ENCODE results near the gene PAFAH2. TPM values are rescaled to one million over a fixed set of nuclear protein-coding genes. Genes with fewer than 3 reads are reported as not detected.

The PAFAH2 gene
- total RNA-seq, 1 experiment from 2014 or later, result 8.5 TPM

- no peak for ATAC-seq
- TF ChIP-seq, protein P1, sequence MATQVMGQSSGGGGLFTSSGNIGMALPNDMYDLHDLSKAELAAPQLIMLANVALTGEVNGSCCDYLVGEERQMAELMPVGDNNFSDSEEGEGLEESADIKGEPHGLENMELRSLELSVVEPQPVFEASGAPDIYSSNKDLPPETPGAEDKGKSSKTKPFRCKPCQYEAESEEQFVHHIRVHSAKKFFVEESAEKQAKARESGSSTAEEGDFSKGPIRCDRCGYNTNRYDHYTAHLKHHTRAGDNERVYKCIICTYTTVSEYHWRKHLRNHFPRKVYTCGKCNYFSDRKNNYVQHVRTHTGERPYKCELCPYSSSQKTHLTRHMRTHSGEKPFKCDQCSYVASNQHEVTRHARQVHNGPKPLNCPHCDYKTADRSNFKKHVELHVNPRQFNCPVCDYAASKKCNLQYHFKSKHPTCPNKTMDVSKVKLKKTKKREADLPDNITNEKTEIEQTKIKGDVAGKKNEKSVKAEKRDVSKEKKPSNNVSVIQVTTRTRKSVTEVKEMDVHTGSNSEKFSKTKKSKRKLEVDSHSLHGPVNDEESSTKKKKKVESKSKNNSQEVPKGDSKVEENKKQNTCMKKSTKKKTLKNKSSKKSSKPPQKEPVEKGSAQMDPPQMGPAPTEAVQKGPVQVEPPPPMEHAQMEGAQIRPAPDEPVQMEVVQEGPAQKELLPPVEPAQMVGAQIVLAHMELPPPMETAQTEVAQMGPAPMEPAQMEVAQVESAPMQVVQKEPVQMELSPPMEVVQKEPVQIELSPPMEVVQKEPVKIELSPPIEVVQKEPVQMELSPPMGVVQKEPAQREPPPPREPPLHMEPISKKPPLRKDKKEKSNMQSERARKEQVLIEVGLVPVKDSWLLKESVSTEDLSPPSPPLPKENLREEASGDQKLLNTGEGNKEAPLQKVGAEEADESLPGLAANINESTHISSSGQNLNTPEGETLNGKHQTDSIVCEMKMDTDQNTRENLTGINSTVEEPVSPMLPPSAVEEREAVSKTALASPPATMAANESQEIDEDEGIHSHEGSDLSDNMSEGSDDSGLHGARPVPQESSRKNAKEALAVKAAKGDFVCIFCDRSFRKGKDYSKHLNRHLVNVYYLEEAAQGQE (IDR thresholded peaks at IDR 0.05; ENCODE audit: insufficient read depth in 1 of 2, low read depth in 2 of 2, low read length in 1 of 2), result no peak
- TF ChIP-seq POLR2AphosphoS5 (IDR thresholded peaks at IDR 0.05; ENCODE audit: low read depth, low read length), result no peak
- TF ChIP-seq SIN3A (IDR thresholded peaks at IDR 0.05; ENCODE audit: borderline replicate concordance, insufficient read depth, low read depth, low read length), result no peak
- no peak overlapping the region for H3K4me3 ChIP-seq (ENCODE audit: low read depth in 2 of 2, low read length in 2 of 2)
- ChIA-PET CTCF (no interaction called here), POLR2A (no interaction called here)
- no TSS peak for BruUV-seq (replicated peaks)
- DNase-seq (ENCODE audit: low read depth, low spot score), result no peak
- no peaks in the 10 kb centered on the region for H3K36me3 ChIP-seq (ENCODE audit: control insufficient read depth, insufficient read depth, low read length)
- intact Hi-C loops (cut with micrococcal nuclease; ENCODE audit: unreplicated experiment), result no loop called here
- in situ Hi-C loops (cut with HindIII; ENCODE audit: low pct_unique_long_range_greater_than_20kb, low sequenced_read_pairs), result no loop called here
- H3K27me3 ChIP-seq (ENCODE audit: control insufficient read depth, insufficient read depth, low read length), result no peaks in the 10 kb centered on the region
- H3K9me3 ChIP-seq (ENCODE audit: control insufficient read depth, insufficient read depth, low read depth, low read length), result no peaks in the 10 kb centered on the region
- no peaks in the 10 kb centered on the region for H3K4me1 ChIP-seq (ENCODE audit: control insufficient read depth, insufficient read depth, low read length)
- no peak overlapping the region for H3K27ac ChIP-seq (ENCODE audit: low read length)
Observed at GRCh38 chr1:25932321-25932720, 65.5 kb downstream of the PAFAH2 start.

DNA sequence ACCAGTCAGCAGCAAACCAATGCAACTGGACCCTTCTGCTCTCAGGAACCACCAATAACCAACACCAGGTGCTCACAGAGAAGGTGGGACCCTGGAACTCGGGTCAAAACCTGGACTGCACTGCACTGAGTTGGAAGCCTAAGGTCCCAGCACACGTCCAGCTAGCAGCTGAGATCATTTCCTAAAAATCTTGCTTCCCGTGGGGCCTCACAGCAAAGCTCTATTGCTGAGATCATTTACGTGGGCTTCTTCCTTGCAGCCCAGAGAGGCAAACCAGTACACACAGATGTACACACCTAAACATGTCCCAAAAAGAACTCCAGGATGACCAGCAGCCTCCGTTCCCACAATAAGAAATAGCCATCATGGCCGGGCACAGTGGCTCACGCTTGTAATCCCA lies 68.8 kb downstream of the PAFAH2 start:
- BruUV-seq (replicated peaks), result no TSS peak
- TF ChIP-seq SIN3A (IDR thresholded peaks at IDR 0.05; ENCODE audit: borderline replicate concordance, insufficient read depth, low read depth, low read length) (no peak), TCF7L2 (IDR thresholded peaks at IDR 0.05; ENCODE audit: low read depth, low read length) (no peak), POLR2AphosphoS5 (IDR thresholded peaks at IDR 0.05; ENCODE audit: low read depth, low read length) (no peak)
- TF ChIP-seq, protein P1 (IDR thresholded peaks at IDR 0.05; ENCODE audit: insufficient read depth in 1 of 2, low read depth in 2 of 2, low read length in 1 of 2), result no peak
- TF ChIP-seq, protein P2, sequence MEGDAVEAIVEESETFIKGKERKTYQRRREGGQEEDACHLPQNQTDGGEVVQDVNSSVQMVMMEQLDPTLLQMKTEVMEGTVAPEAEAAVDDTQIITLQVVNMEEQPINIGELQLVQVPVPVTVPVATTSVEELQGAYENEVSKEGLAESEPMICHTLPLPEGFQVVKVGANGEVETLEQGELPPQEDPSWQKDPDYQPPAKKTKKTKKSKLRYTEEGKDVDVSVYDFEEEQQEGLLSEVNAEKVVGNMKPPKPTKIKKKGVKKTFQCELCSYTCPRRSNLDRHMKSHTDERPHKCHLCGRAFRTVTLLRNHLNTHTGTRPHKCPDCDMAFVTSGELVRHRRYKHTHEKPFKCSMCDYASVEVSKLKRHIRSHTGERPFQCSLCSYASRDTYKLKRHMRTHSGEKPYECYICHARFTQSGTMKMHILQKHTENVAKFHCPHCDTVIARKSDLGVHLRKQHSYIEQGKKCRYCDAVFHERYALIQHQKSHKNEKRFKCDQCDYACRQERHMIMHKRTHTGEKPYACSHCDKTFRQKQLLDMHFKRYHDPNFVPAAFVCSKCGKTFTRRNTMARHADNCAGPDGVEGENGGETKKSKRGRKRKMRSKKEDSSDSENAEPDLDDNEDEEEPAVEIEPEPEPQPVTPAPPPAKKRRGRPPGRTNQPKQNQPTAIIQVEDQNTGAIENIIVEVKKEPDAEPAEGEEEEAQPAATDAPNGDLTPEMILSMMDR (IDR thresholded peaks at IDR 0.05), result no peak
- intact Hi-C loops (cut with micrococcal nuclease; ENCODE audit: unreplicated experiment), result no loop called here
- DNase-seq (ENCODE audit: low read depth, low spot score) (no peak), ATAC-seq (no peak)
- in situ Hi-C loops (cut with HindIII; ENCODE audit: low pct_unique_long_range_greater_than_20kb, low sequenced_read_pairs), result no loop called here
- no peak overlapping the region for H3K4me3 ChIP-seq (ENCODE audit: low read depth in 2 of 2, low read length in 2 of 2)
- H3K27me3 ChIP-seq (ENCODE audit: control insufficient read depth, insufficient read depth, low read length), result no peaks in the 10 kb centered on the region
- no peaks in the 10 kb centered on the region for H3K9me3 ChIP-seq (ENCODE audit: control insufficient read depth, insufficient read depth, low read depth, low read length)
- POLR2A ChIA-PET, result no interaction called here
- no peak overlapping the region for H3K27ac ChIP-seq (ENCODE audit: low read length)
- no peaks in the 10 kb centered on the region for H3K36me3 ChIP-seq (ENCODE audit: control insufficient read depth, insufficient read depth, low read length)
- CTCF ChIA-PET, result interaction anchor here (0.5 to 0.6 kb wide), 2 partner anchors 37 to 69 kb away, joined by 4 to 5 read pairs; partner anchors contain the start of gene PAFAH2
- H3K4me1 ChIP-seq (ENCODE audit: control insufficient read depth, insufficient read depth, low read length), result no peaks in the 10 kb centered on the region; the same call in 1 of the 2 replicates

All from Panc1 (cell line).